ENCODE results near the gene SKAP1.

Gene SKAP1

GRCh38 chr17:48307255-48307654 is 122.8 kb downstream of the SKAP1 start:
- H3K27ac ChIP-seq: no peak overlapping the region
- no peak for TF ChIP-seq ZFX (IDR thresholded peaks at IDR 0.05)
- TF ChIP-seq, protein P1, sequence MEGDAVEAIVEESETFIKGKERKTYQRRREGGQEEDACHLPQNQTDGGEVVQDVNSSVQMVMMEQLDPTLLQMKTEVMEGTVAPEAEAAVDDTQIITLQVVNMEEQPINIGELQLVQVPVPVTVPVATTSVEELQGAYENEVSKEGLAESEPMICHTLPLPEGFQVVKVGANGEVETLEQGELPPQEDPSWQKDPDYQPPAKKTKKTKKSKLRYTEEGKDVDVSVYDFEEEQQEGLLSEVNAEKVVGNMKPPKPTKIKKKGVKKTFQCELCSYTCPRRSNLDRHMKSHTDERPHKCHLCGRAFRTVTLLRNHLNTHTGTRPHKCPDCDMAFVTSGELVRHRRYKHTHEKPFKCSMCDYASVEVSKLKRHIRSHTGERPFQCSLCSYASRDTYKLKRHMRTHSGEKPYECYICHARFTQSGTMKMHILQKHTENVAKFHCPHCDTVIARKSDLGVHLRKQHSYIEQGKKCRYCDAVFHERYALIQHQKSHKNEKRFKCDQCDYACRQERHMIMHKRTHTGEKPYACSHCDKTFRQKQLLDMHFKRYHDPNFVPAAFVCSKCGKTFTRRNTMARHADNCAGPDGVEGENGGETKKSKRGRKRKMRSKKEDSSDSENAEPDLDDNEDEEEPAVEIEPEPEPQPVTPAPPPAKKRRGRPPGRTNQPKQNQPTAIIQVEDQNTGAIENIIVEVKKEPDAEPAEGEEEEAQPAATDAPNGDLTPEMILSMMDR (conservative IDR thresholded peaks at IDR 0.05): no peak

GRCh38 chr17:48301002-48301401 is 129.0 kb downstream of the SKAP1 start:
- TF ChIP-seq, protein P1 (conservative IDR thresholded peaks at IDR 0.05): no peak
- TF ChIP-seq ZFX (IDR thresholded peaks at IDR 0.05): no peak
- H3K27ac ChIP-seq: no peak overlapping the region

- no peak overlapping the region for H3K27ac ChIP-seq
- TF ChIP-seq, protein P1 (conservative IDR thresholded peaks at IDR 0.05): no peak
- TF ChIP-seq ZFX (IDR thresholded peaks at IDR 0.05): no peak
Measured at GRCh38 chr17:48299760-48300159, 130.3 kb downstream of the SKAP1 start.

- TF ChIP-seq ZFX (IDR thresholded peaks at IDR 0.05): no peak
- TF ChIP-seq, protein P1 (conservative IDR thresholded peaks at IDR 0.05): no peak
- H3K27ac ChIP-seq: no peak overlapping the region
Measured at GRCh38 chr17:48297825-48298224, 132.2 kb downstream of the SKAP1 start.

- H3K27ac ChIP-seq: no peak overlapping the region
- TF ChIP-seq, protein P1 (conservative IDR thresholded peaks at IDR 0.05): no peak
- no peak for TF ChIP-seq ZFX (IDR thresholded peaks at IDR 0.05)
Measured at GRCh38 chr17:48296453-48296852, 133.6 kb downstream of the SKAP1 start.

GRCh38 chr17:48295362-48296288 is 134.4 kb downstream of the SKAP1 start:
- H3K27ac ChIP-seq: no peak overlapping the region
- TF ChIP-seq, protein P1 (conservative IDR thresholded peaks at IDR 0.05): no peak
- no peak for TF ChIP-seq ZFX (IDR thresholded peaks at IDR 0.05)

GRCh38 chr17:48294806-48295361 is 135.1 kb downstream of the SKAP1 start:
- H3K27ac ChIP-seq: no peak overlapping the region

More at GRCh38 chr17:48294806-48295361, 135.1 kb downstream of the SKAP1 start:
- TF ChIP-seq, protein P1 (conservative IDR thresholded peaks at IDR 0.05): no peak
- no peak for TF ChIP-seq ZFX (IDR thresholded peaks at IDR 0.05)

Measured in C4-2B (cell line).